ENCODE measurements around the gene CC2D2B.
A peak's percentile ranks its signal among the peaks of the same experiment; 100 is the strongest.
"Not testable (repeated sequence)": the region's sequence is repeated elsewhere in the genome, so short reads cannot be mapped to it uniquely, and the experiment has no call there.

Gene CC2D2B

DNA sequence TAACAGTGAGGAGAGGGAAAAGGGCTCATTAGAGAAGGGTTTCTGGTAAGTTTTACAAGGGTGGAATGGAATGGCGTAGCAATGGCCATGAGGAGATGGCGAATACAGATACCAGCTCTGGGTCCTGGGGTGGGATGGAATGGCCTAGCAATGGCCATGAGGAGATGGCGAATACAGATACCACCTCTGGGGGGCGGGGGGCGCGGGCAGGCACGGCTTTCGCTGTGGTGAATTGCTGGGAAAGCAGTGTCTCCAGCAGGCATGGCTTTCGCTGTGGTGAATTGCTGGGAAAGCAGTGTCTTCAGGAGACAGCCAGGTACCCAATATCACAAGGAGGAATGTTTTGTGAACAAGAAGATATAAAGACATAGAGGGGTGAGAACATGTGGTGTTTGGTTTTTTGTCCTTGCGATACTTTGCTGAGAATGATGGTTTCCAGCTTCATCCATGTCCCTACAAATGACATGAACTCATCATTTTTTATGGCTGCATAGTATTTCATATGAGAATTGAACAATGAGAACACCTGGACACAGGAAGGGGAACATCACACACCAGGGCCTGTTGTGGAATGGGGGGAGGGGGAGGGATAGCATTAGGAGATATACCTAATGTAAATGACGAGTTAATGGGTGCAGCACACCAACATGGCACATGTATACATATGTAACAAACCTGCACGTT, 1.7 kb upstream of the CC2D2B start:
- DNase-seq (ENCODE audit: low spot score), result not testable (repeated sequence)

GRCh38 chr10:95906677-95907455, 909 bp upstream of the CC2D2B start:
- peak; percentile 69 for DNase-seq (ENCODE audit: low spot score)

- DNase-seq (ENCODE audit: low spot score), result no peak
Observed at GRCh38 chr10:95908450-95908849, 675 bp downstream of the CC2D2B start.

DNA sequence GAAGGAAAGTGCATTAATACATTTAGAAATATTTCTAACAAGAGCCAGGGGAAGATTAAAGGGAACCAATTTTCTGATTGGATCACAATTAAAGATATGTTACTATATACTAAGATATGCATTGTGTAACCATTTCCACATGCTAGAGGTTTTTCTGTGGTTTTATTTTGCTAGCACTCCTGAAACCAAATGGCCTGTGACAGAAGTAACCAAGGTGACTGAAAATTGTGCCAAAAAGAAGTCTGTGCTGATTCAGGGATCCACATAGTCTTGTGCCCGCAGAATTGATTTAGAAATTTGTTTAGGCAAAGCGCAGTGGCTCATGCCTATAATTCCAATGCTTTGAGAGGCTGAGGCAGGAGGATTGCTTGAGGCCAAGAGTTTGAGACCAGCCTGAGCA, 1.8 kb downstream of the CC2D2B start:
- DNase-seq (ENCODE audit: low spot score), result no peak

DNA sequence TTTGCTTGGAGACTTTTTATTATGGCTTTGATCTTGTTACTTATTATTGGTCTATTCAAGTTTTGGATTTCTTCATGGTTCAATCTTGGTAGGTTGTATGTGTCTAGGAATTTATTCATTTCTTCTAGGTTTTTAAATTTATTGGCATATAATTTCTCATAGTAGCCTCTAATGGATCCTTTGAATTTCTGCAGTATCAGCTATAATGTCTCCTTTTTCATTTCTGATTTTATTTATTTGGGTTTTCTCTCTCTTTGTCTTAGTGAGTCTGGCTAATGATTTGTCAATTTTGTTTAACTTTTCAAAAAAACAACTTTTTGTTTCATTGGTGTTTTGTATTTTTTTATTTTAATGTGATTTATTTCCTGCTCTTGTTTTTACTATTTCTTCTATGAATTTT, 8.3 kb downstream of the CC2D2B start:
- not testable (repeated sequence) for DNase-seq (ENCODE audit: low spot score)

DNA sequence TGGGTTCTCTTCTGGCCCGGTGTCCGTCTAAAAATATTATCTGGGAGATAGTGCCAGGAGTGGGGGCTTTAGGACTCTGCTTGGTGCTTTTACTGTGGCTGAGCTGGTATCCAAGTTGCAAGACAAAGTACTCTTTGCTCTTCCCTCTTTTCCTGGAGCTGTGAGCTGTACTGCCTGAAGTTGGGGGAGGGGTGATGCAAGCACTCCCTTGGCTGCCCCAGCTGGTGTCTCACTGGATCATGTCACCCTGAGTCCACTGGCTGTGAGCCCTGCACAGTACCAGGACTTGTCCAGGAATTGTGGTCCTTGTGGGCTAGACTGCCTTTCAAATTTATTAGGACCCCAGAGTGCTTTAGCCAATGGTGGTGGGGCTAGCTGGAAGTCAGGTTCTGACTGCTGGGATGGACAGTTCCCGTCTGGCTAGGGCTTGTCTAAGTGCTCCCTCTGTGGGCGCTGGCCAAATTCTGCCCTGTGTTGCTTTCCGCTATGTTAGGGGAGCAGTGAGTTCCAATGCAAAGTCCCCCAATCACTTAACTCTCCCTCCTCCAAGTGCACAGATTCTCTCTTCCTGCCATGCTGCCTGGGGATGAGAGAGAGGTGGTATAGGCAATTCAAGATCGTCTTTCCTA, 13.1 kb downstream of the CC2D2B start:
- no peak for DNase-seq (ENCODE audit: low spot score)

DNA sequence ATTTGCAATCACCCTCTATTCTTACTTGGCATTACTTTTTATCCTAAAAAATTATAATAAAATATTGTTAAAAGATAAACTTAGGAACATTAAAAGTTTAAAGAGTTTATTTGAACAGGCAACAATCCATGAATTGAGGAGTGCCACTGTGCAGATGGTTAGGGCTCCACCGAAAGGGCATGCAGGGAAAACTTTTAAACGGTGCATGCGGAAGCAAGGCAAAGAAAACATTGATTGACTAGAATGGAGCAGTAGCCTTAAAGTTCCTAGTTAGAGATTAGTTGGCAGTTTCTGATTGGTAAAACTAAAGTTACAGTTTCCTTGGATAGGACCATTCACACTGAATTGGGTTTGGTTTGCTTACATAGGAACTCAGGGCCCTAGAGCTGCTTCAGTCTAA, 17.3 kb downstream of the CC2D2B start:
- no peak for DNase-seq (ENCODE audit: low spot score)

DNA sequence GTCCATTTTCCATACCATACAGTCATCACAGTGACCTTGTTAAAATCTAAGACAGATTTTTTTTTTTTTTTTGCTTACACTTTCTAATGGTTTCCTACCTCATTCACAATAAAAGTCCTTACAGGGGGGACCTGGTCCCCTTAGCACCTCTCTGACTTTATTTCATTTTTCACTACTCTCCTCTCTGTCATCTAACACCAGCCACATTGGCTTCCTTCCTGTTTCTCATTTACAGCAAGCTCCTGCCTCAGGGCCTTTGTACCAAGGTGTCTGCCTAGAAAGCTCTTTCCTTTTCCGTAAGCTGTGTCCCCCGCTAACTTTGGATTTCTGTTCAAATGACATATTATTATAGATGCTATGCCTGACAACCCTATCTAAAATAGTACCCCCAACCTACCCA, 27.7 kb downstream of the CC2D2B start:
- DNase-seq (ENCODE audit: low spot score), result no peak

DNA sequence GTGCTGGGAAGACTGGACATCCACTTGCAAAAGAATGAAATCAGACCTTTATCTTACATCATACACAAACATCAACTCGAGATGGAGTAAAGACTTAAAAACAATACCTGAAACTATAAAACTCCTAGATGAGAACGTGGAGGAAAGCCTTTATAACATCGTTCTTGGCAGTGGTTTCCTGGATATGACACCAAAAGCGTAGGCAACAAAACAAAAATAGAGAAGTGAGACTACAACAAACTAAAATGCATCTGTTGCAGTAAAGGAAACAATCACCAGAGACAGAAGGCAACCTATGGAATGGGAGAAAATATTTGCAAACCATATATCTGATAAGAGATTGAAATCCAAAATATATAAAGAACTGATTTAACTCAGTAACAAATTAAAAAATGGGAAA, 33.3 kb downstream of the CC2D2B start:
- no peak for DNase-seq (ENCODE audit: low spot score)

DNA sequence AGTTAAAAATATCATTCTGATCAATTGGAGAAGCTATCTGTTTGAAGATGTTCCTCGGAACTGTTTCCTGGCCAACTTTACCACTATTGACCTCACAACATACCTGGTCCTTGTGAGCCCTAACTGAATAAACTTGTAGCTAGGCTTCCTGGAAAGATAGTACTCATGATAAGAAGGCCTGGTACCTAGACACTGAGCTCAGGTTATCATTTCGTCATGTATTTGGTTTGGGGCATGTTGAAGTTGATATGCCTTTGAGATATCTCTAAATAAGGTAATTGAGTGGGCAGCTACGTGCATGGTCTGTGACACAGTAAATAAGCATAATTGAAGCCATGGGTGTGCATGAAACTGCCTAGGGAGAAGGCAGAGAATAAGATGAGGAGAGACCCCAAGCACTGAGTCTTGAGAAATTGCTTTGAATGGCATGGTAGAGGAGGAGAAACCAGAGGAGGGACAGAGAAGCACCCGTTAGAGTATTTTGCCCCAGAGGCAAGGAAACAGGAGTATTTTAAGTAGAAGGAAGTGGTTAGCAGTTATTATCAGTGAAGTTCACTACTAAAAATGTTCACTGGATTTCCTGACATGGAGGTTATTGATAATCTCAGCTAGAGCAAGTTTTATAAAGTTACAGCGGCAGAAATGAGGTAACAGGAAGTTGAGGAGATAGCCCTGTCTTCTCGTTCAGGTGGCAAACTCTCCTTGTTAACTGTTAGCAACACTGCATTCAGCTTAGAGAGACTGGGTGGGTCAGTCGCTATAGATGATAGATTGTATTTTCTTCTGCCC, 55.6 kb downstream of the CC2D2B start:
- no peak for DNase-seq (ENCODE audit: low spot score)

GRCh38 chr10:95963991-95964389, 56.2 kb downstream of the CC2D2B start:
- DNase-seq (ENCODE audit: low spot score), result no peak

DNA sequence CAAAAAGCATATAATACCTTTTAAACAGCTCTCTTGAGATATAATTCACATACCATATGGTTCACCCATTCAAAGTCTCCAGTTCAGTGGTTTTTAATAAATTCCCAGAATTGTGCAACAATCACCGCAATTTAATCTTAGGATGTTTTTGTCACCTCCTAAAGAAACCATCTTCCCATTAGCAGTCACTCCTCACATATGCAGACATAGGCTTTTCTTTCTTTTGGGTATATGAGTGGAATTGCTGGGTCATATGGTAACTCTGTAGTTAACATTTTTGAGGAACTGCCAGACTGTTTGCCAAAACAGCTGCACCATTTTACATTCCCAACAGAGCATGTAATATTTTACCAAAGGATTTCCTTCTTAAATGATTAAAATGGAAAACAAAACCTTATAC, 57.0 kb downstream of the CC2D2B start:
- no peak for DNase-seq (ENCODE audit: low spot score)

DNA sequence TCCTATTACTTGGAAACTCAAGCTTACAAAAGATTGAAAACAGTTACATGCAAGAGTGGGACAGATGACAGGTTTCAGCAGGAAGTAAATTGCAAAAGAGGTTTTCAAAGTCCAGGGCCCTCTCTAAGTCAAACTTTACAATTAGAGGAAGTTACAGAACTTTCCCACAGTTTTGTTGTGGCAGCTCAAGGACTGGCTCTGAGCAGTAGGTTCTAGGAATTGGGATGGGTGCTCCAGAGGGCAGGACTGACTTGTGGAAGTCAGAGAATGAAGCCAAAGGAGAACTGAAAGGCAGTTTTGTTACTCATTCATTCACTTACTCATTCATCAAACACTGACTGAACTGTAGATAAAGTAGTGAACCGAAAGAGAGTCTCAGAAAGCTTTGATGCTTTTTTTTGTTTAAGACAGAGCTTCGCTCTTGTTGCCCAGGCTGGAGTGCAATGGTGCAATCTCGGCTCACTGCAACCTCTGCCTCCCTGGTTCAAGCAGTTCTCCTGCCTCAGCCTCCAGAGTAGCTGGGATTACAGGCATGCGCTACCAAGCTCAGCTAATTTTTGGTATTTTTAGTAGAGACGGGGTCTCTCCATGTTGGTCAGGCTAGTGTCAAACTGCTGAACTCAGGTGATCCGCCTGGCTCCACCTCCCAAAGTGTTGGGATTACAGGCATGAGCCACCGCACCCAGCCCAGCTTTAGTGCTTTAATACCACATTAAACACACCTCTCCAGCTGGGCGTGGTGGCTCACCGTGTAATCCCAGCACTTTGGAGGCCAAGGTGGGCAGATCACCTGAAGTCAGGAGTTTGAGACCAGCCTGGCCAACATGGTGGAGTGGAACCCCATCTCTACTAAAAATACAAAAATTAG, 68.8 kb downstream of the CC2D2B start:
- no peak for DNase-seq (ENCODE audit: low spot score)

DNA sequence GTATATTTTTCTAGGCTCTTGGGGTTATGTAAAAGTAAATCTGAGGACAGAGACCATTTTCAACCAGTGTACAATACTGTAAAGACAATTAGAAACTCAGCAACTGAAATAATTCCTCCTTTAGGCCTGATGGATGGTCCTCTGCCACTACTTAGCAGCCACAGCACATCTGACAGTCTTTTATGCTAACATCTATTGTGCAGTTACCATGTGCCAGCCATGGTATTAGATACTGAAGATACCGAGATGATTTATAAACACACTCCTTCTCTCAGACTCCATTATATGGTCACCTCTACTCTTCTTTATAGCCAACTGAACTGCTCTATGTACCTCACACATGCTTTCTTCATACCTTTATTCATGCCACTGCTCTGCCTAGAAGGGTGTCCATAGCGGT, 74.4 kb downstream of the CC2D2B start:
- no peak for DNase-seq (ENCODE audit: low spot score)

GRCh38 chr10:95987685-95988426, 80.1 kb downstream of the CC2D2B start:
- DNase-seq (ENCODE audit: low spot score), result no peak

- DNase-seq (ENCODE audit: low spot score), result no peak
Observed at GRCh38 chr10:95988702-95989101, 80.9 kb downstream of the CC2D2B start.

DNA sequence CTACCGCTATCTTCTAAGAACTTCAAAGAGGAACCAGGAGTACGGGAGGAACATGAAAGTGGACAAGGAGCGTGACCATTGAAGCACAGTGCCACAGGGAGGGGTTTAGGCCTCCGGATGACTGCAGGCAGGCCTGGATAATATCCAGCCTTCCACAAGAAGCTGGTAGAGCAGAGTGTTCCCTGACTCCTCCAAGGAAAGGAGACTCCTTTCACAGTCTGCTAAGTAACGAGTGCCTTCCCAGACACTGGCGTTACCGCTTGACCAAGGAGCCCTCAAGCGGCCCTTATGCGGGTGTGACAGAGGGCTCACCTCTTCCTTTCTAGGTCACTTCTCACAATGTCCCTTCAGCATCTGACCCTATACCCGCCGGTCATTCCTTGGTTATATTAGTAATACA, 86.6 kb downstream of the CC2D2B start:
- DNase-seq (ENCODE audit: low spot score), result not testable (repeated sequence)

DNA sequence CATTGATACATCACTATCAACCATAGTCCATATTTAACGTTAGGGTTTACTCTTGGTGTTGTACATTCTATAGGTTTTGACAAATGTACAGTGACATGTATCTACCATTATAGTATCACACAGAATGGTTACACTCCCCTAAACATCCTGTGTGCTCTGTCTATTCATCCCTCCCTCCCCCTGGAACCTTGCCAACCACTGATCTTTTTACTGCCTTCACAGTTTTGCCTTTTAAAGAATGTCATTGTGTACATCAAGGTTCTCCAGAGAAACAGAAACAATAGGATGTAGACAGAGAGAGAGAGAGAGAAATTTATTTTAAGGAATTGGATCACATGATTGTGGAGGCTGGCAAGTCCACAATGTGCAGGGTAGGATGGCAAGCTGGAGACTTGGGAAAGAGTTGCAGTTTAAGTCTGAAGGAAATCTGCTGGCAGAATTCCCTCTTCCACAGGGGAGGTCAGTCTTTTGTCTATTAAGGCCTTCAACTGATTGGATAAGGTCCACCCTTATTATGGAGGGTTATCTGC, 90.5 kb downstream of the CC2D2B start:
- DNase-seq (ENCODE audit: low spot score), result no peak

GRCh38 chr10:96013956-96014355, 106.2 kb downstream of the CC2D2B start:
- no peak for DNase-seq (ENCODE audit: low spot score)

GRCh38 chr10:96014473-96015102, 106.8 kb downstream of the CC2D2B start:
- DNase-seq (ENCODE audit: low spot score), result no peak
